Fibroblast of villous mesenchyme (primary cell): ENCODE results near the gene KASH5. TPM values are rescaled to one million over a fixed set of nuclear protein-coding genes. Genes with fewer than 3 reads are reported as not detected.

Source experiments
- DNase-seq: peaks from one replicate; pipeline ENCODE4 v3.0.0-alpha.2; 2010; ENCODE audit warnings: low read depth
- H3K4me3 ChIP-seq: 2 replicates; pipeline ENCODE4 v1.5.1; 2011; ENCODE audit warnings: low read depth, mild to moderate bottlenecking, low read length
- CTCF ChIP-seq: IDR thresholded peaks from 2 replicates; pipeline ENCODE4 v1.5.1; 2012; ENCODE audit warnings: low read depth, mild to moderate bottlenecking, low read length; ENCODE audit not compliant: insufficient read depth
- total RNA-seq: library from RNA; depleted of rRNA; stranded (reverse); fragments of >200 nt; gene quantifications from 2 replicates; pipeline ENCODE4 v1.2.3, GENCODE V29; 2012

KASH5 gene
- total RNA-seq, 1 donor: not detected

GRCh38 chr19:49431330-49431749 is 43.3 kb downstream of the KASH5 start:
- DNase-seq: no peak
- no peak overlapping the region for H3K4me3 ChIP-seq
- TF ChIP-seq CTCF: no peak

- no peak for TF ChIP-seq CTCF
- no peak for DNase-seq
- no peak overlapping the region for H3K4me3 ChIP-seq
These were observed 44.4 kb downstream of the KASH5 start for GRCh38 chr19:49432141-49433073.

GRCh38 chr19:49433240-49433901 is 45.3 kb downstream of the KASH5 start:
- no peak for TF ChIP-seq CTCF
- DNase-seq: no peak
- no peak overlapping the region for H3K4me3 ChIP-seq

- no peak for DNase-seq
- no peak overlapping the region for H3K4me3 ChIP-seq
- no peak for TF ChIP-seq CTCF
These were observed 47.0 kb downstream of the KASH5 start for GRCh38 chr19:49434907-49435583.

GRCh38 chr19:49435670-49436069 is 47.6 kb downstream of the KASH5 start:
- TF ChIP-seq CTCF: no peak
- no peak for DNase-seq
- H3K4me3 ChIP-seq: no peak overlapping the region

DNA sequence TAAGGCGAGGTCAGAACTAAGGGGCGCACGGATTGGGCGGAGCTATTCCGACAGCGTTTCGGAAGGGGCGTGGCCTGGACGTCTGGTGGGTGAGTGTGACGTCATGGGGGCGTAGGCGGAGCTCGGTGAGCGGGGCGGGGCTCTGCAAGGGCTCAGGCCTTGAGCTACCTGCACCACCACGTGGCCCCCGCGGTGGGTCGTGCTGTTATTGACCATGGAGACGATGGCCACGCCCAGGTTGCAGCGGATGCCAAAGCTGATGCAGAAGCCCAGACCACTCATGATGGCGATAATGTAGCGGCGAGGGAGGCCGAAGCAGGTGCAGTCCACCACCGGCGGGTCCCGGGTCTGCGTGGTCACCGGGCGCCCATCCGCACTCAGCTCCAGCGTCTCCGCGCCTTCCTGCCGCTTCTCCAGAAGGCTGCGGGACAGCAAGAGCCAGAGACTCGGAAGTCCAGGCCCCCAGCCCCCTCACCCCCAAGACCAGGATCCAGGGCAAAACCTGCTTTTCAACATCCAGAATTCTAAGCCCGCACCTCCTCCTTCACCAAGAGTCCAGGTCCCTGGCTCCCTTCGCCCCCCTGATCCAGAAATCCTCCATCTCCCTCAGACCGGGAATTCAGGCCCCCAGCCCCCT is 48.5 kb downstream of the KASH5 start:
- TF ChIP-seq CTCF: no peak
- DNase-seq: no peak

More for the DNA sequence above, 48.5 kb downstream of the KASH5 start:
- H3K4me3 ChIP-seq: no peak overlapping the region
